Measurements from ENCODE around the gene HKDC1.
"Not testable (repeated sequence)": the region's sequence is repeated elsewhere in the genome, so short reads cannot be mapped to it uniquely, and the experiment has no call there.

The HKDC1 gene

DNA sequence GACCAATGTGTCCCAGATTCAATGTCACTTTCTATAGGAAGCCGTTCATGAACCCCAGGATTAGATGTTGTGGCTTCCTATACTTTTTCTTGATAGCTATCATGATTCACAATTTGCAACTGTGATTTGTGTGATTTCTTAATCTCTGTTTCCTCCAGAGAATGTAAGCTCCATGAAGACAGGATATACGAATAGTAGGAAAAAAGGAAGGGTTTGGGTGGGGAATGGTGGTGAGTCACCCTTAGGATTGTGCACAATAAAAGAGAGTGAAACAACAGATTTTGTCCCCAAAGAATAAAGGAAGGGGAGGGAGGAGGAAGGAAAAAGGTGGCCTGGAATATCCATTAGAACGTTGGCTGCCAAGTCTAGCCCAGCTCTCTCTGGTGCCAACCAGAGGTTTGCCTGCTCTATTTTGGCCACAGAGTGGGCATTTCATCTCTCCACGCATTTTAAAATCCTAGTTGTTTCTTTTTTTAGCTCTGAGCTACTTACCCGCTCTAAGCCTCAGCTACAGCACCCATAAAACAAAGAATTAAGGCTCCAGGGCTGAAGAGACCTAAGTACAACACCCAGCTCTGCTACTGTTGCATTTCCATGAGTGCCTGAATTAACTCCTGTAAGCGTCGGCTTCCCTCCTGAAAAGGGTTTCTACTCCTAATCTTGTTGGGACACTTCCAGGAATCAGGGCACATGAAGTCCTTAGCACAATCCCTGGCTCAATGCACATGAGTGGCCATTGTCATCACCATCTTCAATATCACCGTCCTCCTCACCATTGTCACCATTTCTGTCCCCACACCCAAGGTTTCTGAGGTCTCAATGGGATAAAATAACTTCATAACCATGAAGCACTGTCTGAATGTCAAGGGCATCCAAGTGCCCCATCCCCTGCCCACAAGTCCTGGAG, 61.6 kb downstream of the HKDC1 start:
- DNase-seq, result no peak

DNA sequence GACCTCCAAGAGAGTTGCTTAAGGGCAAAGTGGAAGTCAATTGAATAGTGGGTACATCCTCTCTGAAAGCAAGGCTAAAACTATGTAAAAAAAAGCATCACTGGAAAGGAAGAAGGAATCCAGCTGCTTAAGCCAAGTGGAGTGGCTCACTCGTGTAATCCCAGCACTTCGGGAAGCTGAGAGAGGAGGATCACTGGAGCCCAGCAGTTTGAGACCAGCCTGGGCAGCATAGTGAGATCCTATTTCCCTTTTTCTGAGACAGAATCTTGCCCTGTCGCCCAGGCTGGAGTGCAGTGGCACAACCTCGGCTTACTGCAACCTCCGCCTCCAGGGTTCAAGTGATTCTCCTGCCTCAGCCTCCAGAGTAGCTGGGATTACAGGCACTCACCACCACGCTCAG, 64.3 kb downstream of the HKDC1 start:
- DNase-seq, result not testable (repeated sequence)

DNA sequence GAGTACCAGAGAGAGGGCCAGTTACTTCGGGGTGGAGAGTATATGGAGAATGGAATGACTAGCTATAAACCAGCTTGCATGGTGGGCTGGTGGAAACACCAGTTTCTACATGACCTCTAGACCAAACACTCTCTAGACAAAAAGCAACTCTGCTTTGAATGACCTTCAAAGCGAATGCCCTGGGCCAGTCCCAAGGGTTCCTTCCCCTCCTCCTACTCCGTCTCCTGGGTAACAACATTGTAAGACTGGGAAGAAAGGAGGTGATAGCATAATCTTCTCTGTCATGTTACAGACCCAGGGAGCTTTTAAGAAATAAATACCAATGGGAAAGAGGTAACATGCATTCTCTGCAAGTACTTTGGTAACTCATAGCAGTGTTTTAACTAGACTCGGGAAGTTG, 65.6 kb downstream of the HKDC1 start:
- no peak for DNase-seq

DNA sequence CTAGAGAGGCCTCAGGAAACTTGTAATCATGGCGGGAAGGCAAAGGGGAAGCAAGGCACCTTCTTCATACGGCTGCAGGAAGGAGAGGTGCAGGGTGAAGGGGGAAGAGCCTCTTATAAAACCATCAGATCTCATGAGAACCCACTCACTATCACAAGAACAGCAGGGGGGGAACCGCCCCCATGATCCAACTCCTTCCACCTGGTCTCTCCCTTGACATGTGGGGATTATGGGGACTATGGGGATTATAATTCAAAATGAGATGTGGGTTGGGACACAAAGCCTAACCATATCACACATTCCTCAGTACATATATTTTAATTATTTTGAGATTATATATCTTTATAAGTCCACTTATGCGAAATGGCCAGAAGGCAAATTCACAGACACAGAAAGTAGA, 67.0 kb downstream of the HKDC1 start:
- no peak for DNase-seq

DNA sequence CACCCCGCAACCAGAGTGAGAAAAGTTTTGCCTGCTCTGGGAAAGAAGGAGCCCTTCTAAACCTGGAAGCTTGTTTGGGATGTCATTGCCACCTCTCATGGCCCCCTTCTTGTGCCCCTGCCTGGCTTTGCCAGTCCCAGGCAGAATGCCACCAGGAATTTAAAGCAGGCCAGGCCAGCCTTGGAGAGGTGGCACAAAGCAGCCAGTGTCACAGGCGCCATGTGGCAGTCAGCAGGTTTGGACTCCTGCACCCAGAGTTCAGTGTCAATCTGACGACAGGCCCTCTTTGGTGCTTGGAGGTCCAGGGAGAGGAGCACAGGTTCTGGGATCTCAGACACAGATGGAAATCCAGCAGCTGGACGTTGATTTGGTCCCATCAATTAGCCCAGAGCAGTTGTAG, 70.9 kb downstream of the HKDC1 start:
- DNase-seq, result no peak

DNA sequence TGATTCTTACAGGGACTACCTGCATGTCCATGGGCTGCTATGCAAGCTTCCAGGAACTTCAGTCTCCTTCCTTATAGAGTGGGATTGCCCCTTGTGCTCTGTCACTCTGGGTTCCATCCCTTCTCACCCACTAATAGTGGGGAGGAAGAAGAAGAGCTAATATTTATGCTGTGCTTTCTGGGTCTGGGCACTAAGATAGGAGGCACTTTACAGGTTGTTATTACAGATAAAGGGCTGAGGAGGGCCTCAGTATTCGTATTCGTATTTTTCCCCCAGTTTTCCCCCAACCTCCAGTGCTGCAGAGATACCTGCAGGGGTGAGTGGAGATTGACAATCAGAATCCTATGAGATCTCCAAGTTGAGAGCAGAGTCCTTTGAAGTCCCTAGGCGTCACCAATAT, 72.3 kb downstream of the HKDC1 start:
- no peak for DNase-seq

DNA sequence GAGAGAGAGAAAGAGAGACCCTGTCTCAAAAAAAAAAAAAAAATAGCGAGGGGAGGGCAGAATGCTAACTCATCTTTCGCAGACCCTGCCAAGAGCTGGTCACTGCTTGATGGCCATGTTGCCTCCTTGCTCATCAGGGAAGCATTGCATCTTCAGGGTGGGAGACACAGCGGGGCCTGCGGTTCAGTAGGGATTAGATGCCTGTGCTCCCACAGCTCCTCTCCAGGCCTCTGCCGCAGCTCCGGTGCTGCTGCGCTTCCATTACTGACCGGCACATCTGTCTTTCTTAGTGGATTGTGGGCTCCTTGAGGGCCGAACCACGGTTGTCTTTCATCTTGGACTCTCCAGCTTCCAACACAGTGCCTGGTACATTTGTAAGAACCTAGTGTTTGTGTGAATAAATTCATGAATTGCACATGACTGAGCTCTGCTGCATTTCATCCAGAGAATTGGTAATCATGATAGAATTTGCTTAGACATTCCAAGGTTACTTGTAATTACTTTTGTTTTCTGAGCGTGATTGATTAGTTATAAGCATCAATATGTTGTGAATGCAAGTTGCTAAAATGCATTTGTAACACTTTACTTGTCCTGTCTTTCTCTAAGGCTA, 75.0 kb downstream of the HKDC1 start:
- DNase-seq, result no peak

DNA sequence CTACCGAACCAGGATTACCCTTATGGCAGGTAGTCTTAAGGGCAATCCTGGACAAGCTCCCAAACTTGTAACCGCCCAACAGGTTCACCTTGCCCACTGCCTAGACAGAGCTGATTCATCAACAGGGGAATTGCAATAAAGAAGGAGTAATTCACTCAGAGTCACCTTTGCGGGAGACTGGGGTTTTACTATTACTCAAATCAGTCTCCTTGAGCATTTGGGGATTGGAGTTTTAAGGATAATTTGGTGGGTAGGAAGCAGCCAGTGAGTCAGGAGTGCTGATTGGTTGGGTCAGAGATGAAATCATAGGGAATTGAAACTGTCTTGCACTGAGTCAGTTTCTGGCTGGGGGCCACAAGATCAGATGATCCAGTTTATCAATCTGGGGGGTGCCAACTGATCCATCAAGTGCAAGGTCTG, 83.5 kb downstream of the HKDC1 start:
- peak; percentile 52 to 54 for DNase-seq

DNA sequence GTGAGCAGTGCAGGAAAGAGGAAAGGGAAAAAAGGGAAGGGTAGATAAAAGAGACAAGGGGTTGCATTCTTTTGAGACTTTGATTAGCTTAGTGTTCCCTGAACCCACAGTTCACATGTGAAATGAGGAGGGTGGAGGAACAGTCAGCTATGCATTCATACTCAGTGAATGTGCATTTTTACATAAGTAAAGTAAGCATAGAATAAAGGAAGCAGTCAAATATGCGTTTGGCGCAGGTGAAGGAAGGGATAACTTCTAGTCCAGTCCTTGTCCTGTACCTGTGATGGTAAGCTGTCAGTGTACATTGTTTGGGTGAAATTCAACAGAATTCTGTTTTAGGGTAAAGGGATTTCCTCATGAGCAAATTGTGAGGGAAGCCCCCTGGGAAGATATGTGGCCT, 86.3 kb downstream of the HKDC1 start:
- DNase-seq, result no peak

DNA sequence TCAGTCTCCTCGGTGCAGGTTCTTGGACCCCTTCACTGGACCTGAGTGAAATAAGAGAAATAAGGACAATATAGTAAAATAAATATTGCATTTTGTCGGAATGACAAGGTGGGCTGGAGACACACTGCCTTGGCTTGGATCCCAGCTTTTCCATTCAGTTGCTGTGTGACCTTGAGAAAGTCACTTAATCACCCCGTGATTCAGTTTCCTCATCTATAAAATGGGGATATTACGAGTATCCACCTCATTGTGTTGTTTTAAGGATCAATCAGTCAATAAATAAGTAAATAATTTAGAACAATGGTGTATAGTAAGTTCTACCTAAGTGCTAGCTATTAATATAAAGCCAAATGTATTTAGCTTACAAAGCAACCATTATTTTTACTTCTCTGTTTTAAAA, 87.3 kb downstream of the HKDC1 start:
- DNase-seq, result no peak

DNA sequence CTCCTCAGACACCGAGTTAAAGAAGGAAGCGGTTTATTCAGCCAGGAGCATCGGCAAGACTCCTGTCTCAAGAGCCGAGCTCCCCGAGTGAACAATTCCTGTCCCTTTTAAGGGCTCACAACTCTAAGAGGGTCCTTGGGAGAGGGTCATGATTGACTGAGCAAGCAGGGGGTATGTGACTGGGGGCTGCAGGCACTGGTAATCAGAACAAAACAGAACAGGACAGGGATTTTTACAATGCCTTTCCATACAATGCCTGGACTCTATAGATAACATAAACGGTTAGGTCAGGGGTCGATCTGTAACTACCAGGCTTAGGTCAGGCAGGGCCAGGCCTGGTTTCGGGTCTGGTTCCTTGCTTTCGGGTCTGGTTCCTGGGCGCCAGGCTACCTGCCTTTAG, 88.2 kb downstream of the HKDC1 start:
- DNase-seq, result not testable (repeated sequence)

DNA sequence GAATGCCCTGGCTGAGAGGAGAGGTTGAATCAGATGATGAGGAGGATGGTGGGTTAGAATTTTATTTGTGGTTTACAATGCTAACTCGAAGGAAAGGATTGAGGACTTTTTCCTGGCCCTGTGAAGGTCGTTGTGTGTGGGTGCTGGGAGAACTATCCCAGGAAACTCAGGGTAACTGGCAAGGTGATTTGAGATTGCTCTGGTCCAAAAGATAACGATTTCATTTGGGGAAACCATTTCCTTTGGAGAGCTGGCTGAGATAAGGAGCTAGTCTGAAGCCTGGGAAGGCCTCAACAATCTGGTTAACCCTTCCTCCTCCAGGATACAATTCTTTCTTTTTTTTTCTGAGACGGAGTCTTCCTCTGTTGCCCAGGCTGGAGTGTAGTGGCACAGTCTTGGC, 91.2 kb downstream of the HKDC1 start:
- no peak for DNase-seq

DNA sequence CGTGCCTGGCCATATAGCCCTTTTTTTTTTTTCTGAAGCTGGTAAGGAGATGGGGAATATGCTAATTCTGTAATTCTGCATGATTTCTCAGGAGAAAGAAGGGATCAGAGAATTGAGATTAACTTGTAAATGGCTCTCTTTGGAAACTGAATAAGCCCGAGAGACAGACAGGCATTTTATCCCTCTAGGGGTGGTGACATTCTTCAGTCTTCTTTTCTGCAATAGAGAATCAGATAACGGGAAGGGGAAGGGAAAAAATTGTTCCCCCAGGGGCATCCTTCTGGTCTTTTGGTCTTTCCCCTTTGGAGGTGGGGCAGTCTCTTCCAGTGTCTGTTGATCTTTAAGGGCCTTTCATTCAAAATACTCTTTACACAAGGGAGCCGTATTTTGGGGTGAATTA, 92.4 kb downstream of the HKDC1 start:
- DNase-seq, result no peak

DNA sequence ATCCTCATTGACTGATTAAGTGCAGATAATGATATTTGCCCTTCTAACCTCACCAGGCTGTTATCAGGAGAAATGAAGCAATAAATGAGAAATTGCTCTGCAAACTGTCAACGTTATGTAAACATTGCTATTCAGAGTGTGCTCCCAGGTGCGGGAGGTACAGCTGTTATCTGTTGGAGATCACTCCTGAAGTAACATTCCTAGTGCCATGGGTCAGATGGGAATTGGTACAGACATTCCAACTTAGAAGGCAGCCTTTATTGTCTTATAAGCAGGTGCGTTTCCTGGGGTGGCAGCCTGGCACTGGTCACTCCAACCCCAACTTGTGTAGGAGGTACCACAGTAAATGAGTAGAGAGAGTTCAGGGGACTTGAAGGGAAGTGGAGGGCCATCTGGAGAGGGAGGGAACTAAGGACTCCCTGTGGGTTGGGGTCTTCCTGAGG, 95.0 kb downstream of the HKDC1 start:
- no peak for DNase-seq

DNA sequence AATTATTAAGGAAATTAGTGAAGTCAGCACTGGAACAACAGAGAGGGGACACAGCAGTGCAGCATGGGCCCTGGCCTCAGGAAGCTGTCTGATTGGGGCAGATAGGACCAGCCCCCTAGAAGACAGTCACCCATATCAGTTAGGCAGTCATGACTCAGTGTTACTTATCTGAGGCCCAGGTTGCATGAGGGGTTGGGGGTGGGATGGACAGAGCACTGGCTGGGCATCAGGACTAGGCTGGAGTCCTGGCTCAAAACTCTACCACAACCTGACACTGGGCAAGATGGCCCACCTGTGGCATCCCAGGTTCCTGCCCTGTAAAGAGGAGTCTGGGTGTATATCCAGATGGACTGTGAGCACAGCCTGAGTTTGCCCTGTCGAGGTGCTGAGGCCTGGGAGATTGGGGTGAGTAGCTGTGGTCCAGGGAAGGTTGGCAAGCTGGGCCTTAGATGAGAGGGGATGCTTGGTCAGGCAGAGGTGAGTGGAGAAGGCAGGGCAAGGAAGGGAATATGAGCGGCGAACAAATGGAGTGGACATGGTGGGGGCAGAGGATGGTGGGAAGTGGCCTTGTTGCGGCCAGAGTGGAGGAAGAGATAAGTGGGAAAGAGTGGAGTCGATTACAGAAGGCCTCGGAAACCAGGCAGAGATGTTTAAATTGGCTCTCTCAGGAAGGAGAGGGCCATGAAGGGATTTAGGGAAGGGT, 95.6 kb downstream of the HKDC1 start:
- DNase-seq, result no peak

DNA sequence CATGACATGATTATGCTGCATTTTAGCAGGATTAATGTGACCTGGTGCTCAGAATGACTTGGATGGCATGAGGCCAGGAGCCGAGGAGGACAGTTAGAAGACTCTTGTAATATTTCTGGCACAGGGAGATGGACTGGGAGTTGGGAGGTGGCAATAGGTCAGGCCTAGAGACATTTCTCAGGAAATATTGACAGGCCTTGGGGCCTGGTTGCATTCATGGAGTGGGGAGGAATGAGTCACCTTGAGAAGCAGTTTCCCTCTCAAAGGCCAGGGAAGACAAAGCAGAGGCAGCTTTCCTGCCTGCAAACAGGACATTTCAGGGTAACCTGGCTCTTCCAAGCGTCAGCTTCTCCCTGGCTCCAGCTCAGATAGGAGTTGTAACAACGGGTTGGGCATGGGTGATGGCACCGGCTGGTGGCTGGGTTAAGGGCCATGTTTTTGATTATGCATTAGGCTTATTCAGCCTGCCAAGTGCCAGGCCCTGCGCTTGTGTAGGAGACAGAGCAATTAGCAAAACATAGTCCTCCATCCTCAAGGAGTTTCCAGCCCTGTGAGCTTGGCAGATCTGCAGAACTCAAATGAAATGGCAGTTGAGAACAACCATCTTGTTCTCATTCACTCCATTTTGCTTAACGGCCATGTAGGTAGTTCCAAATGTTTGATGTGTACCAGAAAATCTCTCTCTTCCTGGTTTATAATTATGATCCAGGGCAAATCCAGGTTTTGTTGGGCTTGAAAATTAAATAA, 96.4 kb downstream of the HKDC1 start:
- DNase-seq, result no peak

Measured in inflammatory macrophage treated with lipopolysaccharide for 1 hour (primary cell).